Astrocyte of the spinal cord (primary cell): ENCODE data around the gene SKIDA1.

ENCODE experiments used
- DNase-seq: peaks from one replicate; pipeline ENCODE4 v3.0.0; 2011; ENCODE audit warnings: low read depth, low spot score
- H3K4me3 ChIP-seq: 2 replicates; pipeline ENCODE4 v1.5.1; 2011; ENCODE audit warnings: low read depth, mild to moderate bottlenecking, low read length, moderate library complexity
- in situ Hi-C: cut with HindIII; loops from 2 replicates; pipeline ENCODE4 v1.10.0; 2017; ENCODE audit warnings: low sequenced_read_pairs
- TF ChIP-seq, protein P1 (sequence below): IDR thresholded peaks from 2 replicates; pipeline ENCODE4 v1.5.1; 2012; ENCODE audit warnings: low read depth, mild to moderate bottlenecking, low read length, inconsistent platforms

The SKIDA1 gene

DNA sequence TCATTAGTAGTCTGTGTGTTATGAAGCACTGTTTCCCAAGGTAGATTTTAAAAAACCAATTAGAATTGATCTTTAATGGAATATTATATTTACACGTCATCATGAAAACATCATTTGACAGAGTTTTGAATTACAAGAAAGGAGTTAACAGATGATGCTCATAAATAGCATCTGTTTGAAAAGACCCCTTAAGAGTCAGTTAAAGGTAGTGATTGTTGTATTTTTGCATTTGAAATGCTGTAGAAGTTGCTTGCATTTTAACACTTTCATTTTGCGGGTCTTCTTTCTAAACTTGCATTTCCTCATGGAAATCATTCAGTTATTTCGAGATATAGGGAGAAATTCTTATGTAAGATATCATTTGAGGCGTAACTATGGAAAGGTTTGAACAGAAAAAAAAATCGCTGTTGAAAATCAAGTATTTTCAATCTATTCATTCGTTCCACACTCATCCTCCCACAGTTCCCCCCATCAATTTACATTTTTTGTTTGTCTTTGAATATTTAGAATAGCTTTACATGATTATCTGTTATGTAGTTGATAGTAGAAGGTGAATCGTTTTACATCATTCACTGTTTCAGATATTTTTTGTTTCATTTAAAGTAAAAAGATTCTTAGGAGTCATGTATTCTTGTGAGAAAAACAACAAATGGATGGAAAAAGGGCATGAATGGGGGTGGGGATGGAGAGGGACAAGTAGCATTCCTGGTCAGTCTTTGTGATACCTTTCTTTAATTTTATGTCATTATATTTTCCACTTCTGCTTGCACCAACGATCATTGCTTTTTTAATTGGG is 3.0 kb upstream of the SKIDA1 start:
- in situ Hi-C loops: no loop called here
- DNase-seq: peak; percentile 67
- H3K4me3 ChIP-seq: peak overlapping the region; percentile 17

DNA sequence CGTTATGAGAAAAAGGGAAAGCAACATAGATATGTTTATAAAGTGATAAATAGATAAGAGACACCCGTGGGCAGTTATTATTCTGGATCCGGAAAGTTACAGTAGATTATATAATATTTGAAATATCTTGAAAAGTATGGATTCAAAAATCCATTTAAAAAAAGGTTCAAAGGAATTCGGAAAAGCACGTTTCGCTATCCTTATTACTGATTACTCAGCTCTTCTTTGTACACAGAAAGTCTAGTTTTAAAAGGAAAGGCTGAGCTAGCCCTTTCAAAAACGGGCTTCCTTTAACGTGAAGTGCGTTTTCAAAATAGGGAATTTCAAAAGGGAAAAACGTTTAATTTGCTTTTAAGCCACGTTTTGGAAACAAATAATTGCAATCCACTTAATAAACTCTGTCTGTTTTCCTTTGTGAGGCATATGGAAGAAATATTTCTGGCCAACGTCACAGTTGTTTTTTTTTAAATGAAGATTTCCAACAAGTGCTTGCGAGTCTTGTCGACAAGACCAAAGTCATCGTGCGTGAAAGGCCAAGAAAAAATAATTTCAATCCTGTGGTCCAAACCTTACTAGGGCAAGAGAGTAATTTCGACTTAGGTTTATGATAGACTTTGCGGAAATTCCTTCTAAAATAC is 2.2 kb upstream of the SKIDA1 start:
- TF ChIP-seq, protein P1, sequence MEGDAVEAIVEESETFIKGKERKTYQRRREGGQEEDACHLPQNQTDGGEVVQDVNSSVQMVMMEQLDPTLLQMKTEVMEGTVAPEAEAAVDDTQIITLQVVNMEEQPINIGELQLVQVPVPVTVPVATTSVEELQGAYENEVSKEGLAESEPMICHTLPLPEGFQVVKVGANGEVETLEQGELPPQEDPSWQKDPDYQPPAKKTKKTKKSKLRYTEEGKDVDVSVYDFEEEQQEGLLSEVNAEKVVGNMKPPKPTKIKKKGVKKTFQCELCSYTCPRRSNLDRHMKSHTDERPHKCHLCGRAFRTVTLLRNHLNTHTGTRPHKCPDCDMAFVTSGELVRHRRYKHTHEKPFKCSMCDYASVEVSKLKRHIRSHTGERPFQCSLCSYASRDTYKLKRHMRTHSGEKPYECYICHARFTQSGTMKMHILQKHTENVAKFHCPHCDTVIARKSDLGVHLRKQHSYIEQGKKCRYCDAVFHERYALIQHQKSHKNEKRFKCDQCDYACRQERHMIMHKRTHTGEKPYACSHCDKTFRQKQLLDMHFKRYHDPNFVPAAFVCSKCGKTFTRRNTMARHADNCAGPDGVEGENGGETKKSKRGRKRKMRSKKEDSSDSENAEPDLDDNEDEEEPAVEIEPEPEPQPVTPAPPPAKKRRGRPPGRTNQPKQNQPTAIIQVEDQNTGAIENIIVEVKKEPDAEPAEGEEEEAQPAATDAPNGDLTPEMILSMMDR: no peak
- DNase-seq: peak; percentile 84
- peak overlapping the region; percentile 56 for H3K4me3 ChIP-seq
- in situ Hi-C loops: no loop called here

More for the DNA sequence above, 3.0 kb upstream of the SKIDA1 start:
- TF ChIP-seq, protein P1: no peak

DNA sequence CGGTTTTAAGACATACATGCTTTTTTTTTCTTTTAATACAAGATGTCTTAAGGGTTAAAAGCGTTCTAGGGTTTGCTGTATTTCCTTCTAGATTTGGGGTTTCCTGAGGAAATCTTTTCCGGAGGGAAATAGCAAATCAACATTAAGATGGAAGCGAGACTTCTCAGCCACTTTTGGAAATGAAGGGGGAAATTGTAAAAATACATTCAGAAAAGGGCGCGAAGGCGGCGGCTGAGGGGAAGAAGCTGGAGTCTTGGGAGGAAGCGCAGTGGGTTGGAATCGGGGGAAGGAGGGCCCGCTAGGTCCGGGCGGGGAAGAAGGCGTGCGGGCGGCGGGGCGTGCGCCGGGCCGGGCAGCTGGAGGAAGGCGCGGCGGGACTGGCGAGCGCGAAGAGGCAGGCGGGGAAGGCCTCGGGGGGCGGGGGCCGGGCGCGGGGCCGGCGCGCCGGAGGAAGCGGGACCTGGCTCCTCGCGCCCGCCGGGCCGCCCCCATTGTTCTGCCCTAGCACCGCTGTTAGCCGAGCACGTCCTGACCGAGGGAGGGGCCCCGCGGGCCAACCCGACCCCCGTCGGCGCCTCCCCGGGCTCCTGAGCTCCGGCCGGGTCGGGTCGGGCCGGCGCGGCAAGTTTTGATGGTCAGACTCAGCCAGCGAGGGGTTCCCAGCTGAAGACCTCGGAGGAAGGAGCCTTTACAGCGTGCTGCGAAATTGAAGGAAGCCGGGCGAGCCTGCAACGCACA is 1.5 kb upstream of the SKIDA1 start:
- peak; percentile 76 for DNase-seq
- in situ Hi-C loops: no loop called here
- peak overlapping the region; percentile 56 for H3K4me3 ChIP-seq
- TF ChIP-seq, protein P1: no peak

DNA sequence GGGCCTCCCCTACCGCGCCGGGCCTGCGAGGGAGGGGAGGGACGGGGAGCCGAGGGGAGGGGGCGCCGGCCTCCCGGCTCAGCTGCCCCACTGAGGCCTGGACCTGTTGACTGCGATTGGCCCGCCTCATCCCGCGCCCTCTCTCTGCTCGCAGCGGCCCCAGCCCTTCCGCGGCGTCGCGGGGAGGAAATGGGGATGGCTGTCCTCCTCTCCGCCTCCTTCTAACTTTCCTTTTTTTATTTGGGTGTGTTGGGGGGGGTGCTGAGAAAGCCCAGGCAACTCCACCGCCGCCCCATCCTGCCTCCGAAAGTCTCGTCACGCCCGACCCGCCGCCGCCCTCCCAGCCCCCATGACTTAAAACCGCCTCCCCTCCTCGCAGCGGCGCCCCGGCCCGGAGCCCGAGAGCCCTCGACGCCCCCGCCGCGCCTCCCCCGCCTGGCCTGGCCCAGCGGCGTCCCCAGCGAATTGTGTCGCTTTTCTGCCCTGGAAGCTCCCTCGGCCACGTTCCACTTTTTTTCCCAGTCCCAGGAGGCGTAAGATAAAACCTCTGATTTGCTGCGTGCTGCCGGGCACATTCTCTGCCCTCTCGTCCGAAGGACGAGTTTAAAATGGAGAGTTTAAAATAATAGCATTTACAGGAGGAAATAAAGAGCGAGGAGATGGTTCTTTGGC is 842 bp upstream of the SKIDA1 start:
- in situ Hi-C loops: no loop called here
- TF ChIP-seq, protein P1: no peak
- DNase-seq: peak; percentile 91
- peak overlapping the region; percentile 56 for H3K4me3 ChIP-seq

DNA sequence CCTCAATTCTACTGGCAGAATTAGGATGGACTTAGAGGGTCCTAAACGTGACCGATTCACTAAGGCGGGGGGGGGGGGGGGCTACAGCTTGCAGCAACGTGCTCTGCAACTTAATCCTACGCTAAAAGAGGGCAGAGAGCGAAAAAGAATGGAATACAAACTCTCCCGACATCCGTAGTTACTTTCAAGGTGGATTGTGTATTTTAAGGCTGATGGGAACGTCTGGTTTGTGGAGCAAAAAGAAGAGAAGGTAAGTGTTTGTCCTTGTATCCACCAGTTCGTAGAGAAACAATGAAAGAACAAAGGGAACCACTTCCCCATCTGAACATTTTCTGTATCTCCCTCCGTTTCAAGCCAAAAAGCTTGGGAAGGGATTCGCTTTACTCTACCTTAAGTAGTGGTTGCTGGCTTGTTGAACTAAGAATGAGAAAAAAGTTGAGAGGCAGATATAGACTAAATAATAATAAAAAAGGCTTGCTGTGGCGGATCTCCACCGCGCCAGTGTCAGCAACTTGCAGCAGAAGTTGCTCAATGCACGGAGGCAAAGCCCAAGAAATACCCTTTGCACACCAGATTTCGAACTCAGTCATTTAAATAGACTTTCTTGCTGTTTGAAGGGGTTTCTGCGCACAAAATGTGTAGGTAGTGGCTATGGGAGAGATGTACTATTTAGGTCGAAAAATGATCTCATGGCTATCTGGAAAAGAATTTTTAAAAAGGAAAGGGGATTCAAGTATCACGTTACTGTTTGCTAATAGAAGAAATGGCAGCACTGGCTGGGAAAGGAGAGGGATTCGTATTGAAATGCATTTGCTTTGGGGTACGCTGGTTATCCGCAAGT is 736 bp downstream of the SKIDA1 start:
- DNase-seq: peak; percentile 81
- peak overlapping the region; percentile 63 for H3K4me3 ChIP-seq
- TF ChIP-seq, protein P1: no peak
- in situ Hi-C loops: no loop called here
